OCI-LY7 (cell line): Measurements from ENCODE around the gene IFI6. TPM values are rescaled to one million over a fixed set of nuclear protein-coding genes. Genes with fewer than 3 reads are reported as not detected.

ENCODE experiments used
- BruUV-seq: library from RNA; stranded (reverse); fragments of 400-500 nt; replicated peaks from 2 replicates; lab custom pipeline; 2021; lab: Mats Ljungman, UMichigan
- CTCF ChIA-PET: fragments of 300-600 bp; sonication (Branson Sonifier 250); formaldehyde crosslinking; loops from one replicate; lab custom pipeline; 2022; ENCODE audit warnings: antibody characterized with exemption; ENCODE audit not compliant: unreplicated experiment; lab: Charles Lee
- POLR2A ChIA-PET: fragments of 300-600 bp; sonication (Branson Sonifier 250); formaldehyde crosslinking; loops from one replicate; lab custom pipeline; 2022; ENCODE audit warnings: antibody characterized with exemption; lab: Charles Lee
- DNase-seq: peaks from one replicate; pipeline ENCODE4 v3.0.0-alpha.2; 2015; ENCODE audit warnings: low spot score
- H2AFZ ChIP-seq: fragments of 200-600 bp; sonication (generic), shearing (Covaris generic); 2 replicates; pipeline ENCODE4 v1.6.1; 2014; ENCODE audit warnings: mild to moderate bottlenecking, antibody characterized with exemption, low read length, moderate library complexity
- H3K27ac ChIP-seq: fragments of 200-600 bp; sonication (generic); 2 replicates; pipeline ENCODE4 v1.5.1; 2014; ENCODE audit warnings: mixed run types, low read depth, mild to moderate bottlenecking, moderate library complexity, low read length, inconsistent platforms; ENCODE audit not compliant: poor library complexity, severe bottlenecking
- H3K36me3 ChIP-seq: fragments of 200-600 bp; sonication (generic); 2 replicates; pipeline ENCODE4 v1.6.1; 2014; ENCODE audit warnings: mild to moderate bottlenecking, antibody characterized with exemption, low read length, moderate library complexity, mixed read lengths; ENCODE audit not compliant: insufficient read depth
- H3K4me1 ChIP-seq: fragments of 200-600 bp; sonication (generic); 2 replicates; pipeline ENCODE4 v1.5.1; 2014; ENCODE audit warnings: mild to moderate bottlenecking, low read length; ENCODE audit not compliant: insufficient read depth, poor library complexity, severe bottlenecking
- H3K4me2 ChIP-seq: fragments of 200-600 bp; sonication (generic); 2 replicates; pipeline ENCODE4 v1.6.1; 2014; ENCODE audit warnings: mild to moderate bottlenecking, low read length
- H3K4me3 ChIP-seq: fragments of 200-600 bp; sonication (generic); 2 replicates; pipeline ENCODE4 v1.5.1; 2014; ENCODE audit warnings: mild to moderate bottlenecking, low read depth, low read length; ENCODE audit not compliant: poor library complexity, severe bottlenecking
- H3K79me2 ChIP-seq: fragments of 200-600 bp; sonication (generic); 2 replicates; pipeline ENCODE4 v1.6.1; 2016; ENCODE audit warnings: low read depth, mild to moderate bottlenecking, low read length, moderate library complexity, mixed read lengths; ENCODE audit not compliant: insufficient read depth
- H3K9me2 ChIP-seq: fragments of 200-600 bp; sonication (generic); 2 replicates; pipeline ENCODE4 v1.6.1; 2016; ENCODE audit warnings: mild to moderate bottlenecking, low read length, mixed read lengths; ENCODE audit not compliant: insufficient read depth
- H3K9me3 ChIP-seq: fragments of 200-600 bp; sonication (generic); 2 replicates; pipeline ENCODE4 v1.6.1; 2014; ENCODE audit warnings: mild to moderate bottlenecking, mixed run types, low read length, mixed read lengths
- H4K20me1 ChIP-seq: fragments of 200-600 bp; sonication (generic); 2 replicates; pipeline ENCODE4 v1.6.1; 2014; ENCODE audit warnings: mild to moderate bottlenecking, antibody characterized with exemption, low read length, moderate library complexity, mixed read lengths; ENCODE audit not compliant: insufficient read depth
- EZH2phosphoT487 ChIP-seq: fragments of 200-600 bp; sonication (generic); IDR thresholded peaks from 2 replicates; pipeline ENCODE4 v1.6.1; 2018; ENCODE audit warnings: low read depth, borderline replicate concordance, mild to moderate bottlenecking, mixed run types, antibody characterized with exemption, low read length, moderate library complexity, mixed read lengths
- intact Hi-C: fragments of 100-400 bp; cut with micrococcal nuclease; formaldehyde crosslinking; loops from one replicate; pipeline ENCODE4 v1.10.0; 2022; ENCODE audit not compliant: unreplicated experiment
- total RNA-seq, 2 experiments: library from RNA; depleted of rRNA in 1 of 2; stranded (reverse); fragments of >200 nt in 1 of 2; shearing (Covaris generic) in 1 of 2; gene quantifications; 2 replicates each; pipeline ENCODE4 v1.2.3, GENCODE V29; 2014 to 2022
- TF ChIP-seq, protein P1 (sequence below): fragments of 200-600 bp; sonication (generic); conservative IDR thresholded peaks from 2 replicates; pipeline ENCODE4 v1.5.1; 2014; ENCODE audit warnings: mild to moderate bottlenecking, antibody characterized with exemption, low read length, moderate library complexity, mixed read lengths

Gene IFI6
- total RNA-seq, 2 experiments from 2014 or later, result 6.0 to 7.7 TPM

- H3K9me3 ChIP-seq, result no peaks in the 10 kb centered on the region
- no TSS peak for BruUV-seq
- TF ChIP-seq, protein P1, sequence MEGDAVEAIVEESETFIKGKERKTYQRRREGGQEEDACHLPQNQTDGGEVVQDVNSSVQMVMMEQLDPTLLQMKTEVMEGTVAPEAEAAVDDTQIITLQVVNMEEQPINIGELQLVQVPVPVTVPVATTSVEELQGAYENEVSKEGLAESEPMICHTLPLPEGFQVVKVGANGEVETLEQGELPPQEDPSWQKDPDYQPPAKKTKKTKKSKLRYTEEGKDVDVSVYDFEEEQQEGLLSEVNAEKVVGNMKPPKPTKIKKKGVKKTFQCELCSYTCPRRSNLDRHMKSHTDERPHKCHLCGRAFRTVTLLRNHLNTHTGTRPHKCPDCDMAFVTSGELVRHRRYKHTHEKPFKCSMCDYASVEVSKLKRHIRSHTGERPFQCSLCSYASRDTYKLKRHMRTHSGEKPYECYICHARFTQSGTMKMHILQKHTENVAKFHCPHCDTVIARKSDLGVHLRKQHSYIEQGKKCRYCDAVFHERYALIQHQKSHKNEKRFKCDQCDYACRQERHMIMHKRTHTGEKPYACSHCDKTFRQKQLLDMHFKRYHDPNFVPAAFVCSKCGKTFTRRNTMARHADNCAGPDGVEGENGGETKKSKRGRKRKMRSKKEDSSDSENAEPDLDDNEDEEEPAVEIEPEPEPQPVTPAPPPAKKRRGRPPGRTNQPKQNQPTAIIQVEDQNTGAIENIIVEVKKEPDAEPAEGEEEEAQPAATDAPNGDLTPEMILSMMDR, result no peak
- TF ChIP-seq EZH2phosphoT487, result no peak
- CTCF ChIA-PET, result no interaction called here
- peak overlapping the region; percentile 51 for H3K27ac ChIP-seq
- no peaks in the 10 kb centered on the region for H3K36me3 ChIP-seq
- peak overlapping the region; percentile 55 for H3K4me2 ChIP-seq
- no peaks in the 10 kb centered on the region for H3K79me2 ChIP-seq
- H3K4me3 ChIP-seq, result no peak overlapping the region
- DNase-seq, result no peak
- H4K20me1 ChIP-seq, result no peaks in the 10 kb centered on the region
- intact Hi-C loops, result no loop called here
- peaks cover 62% of the 10 kb centered on the region for H3K4me1 ChIP-seq
- peak overlapping the region; percentile 6; the same call in 1 of the 2 replicates for H2AFZ ChIP-seq
- H3K9me2 ChIP-seq, result no peaks in the 10 kb centered on the region
- POLR2A ChIA-PET, result no interaction called here
Measured at GRCh38 chr1:27633298-27633610, 38.7 kb downstream of the IFI6 start.

DNA sequence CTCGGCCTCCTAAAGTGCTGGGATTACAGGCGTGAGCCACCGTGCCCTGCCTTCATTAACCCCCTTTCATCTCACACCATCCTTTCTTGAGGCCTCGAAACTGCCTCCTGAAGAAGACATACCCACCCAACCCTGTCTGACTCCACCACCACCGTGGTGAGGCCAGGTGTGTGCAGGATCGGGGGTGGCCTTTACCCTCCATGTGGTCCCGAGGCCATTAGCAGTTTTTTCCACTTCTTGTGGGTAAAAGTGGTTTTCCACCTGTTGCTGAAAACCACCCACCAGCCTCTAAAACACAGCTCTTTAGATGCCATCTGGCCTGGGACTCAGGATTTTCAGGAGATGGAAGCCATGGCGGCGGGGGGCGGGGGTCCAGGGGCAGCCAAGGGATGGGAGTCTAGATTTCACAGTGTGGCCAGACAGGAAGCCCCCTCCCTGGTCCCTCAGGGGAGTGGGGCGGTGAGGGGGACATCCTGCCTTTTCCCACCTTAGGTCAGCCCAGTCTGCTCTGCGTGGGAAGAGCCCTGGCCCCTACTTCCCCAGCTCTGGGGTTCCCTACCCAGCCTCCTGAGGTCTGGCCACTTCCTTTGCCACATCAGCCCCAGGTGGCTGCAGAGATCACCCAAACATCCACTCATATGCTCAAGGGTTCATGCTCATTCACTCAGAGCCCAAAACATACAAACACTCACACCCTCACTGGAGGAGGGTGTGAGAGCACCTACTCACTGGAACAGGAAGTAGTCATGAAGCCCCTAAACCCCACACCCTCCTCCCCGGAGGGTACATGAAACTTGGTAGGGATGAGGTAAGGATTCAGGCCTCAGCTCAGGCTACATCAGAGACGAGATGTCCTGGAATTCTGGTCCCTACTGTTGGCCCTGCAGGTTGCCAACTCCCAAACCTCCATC lies 39.4 kb downstream of the IFI6 start:
- intact Hi-C loops, result no loop called here
- ChIA-PET POLR2A (interaction anchor here (0.7 to 1.2 kb wide), 2 partner anchors 42 to 676 kb away, joined by 3 to 4 read pairs; no protein-coding TSS in a partner anchor), CTCF (no interaction called here)
- Histone ChIP-seq H3K27ac (peak overlapping the region; percentile 51), H2AFZ (peak overlapping the region; percentile 6; the same call in 1 of the 2 replicates), H3K4me2 (peak overlapping the region; percentile 55), H3K36me3 (no peaks in the 10 kb centered on the region), H3K9me2 (no peaks in the 10 kb centered on the region), H3K79me2 (no peaks in the 10 kb centered on the region), H3K4me1 (peaks cover 68% of the 10 kb centered on the region), H3K4me3 (no peak overlapping the region), H4K20me1 (no peaks in the 10 kb centered on the region), H3K9me3 (no peaks in the 10 kb centered on the region)
- peak; percentile 62 for DNase-seq
- no TSS peak for BruUV-seq
- no peak for TF ChIP-seq EZH2phosphoT487
- TF ChIP-seq, protein P1, result no peak
